GM10266 (cell line): ENCODE measurements around the gene FHIT.

ENCODE experiments used
- DNase-seq: peaks from one replicate; pipeline ENCODE4 v3.0.0; 2012; ENCODE audit errors: extremely low spot score
- TF ChIP-seq, protein P1 (sequence below): IDR thresholded peaks from 2 replicates; pipeline ENCODE4 v1.5.1; 2012; ENCODE audit warnings: mild to moderate bottlenecking, low read depth; ENCODE audit not compliant: control insufficient read depth, insufficient read depth; ENCODE audit errors: missing control alignments

FHIT gene

DNA sequence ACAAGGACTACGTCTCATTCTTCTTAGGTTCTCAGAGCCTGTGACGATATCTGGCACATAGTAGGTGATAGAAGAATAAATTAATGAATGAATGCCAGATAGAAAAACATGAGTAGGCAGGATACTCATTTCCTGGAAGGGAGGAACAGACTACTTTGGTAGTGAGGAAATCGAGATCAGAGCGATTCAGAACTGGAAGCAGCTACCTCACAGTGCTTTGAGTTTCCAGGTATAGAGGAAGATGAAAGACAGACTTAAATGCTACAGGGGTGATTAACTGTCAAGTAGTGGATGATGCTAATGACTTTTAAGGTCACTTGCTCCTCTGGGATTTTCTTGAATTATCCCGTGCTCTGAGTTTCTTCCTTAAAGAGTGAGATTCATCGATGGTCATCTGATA lies 1249.9 kb downstream of the FHIT start:
- DNase-seq: no peak
- TF ChIP-seq, protein P1, sequence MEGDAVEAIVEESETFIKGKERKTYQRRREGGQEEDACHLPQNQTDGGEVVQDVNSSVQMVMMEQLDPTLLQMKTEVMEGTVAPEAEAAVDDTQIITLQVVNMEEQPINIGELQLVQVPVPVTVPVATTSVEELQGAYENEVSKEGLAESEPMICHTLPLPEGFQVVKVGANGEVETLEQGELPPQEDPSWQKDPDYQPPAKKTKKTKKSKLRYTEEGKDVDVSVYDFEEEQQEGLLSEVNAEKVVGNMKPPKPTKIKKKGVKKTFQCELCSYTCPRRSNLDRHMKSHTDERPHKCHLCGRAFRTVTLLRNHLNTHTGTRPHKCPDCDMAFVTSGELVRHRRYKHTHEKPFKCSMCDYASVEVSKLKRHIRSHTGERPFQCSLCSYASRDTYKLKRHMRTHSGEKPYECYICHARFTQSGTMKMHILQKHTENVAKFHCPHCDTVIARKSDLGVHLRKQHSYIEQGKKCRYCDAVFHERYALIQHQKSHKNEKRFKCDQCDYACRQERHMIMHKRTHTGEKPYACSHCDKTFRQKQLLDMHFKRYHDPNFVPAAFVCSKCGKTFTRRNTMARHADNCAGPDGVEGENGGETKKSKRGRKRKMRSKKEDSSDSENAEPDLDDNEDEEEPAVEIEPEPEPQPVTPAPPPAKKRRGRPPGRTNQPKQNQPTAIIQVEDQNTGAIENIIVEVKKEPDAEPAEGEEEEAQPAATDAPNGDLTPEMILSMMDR: no peak

DNA sequence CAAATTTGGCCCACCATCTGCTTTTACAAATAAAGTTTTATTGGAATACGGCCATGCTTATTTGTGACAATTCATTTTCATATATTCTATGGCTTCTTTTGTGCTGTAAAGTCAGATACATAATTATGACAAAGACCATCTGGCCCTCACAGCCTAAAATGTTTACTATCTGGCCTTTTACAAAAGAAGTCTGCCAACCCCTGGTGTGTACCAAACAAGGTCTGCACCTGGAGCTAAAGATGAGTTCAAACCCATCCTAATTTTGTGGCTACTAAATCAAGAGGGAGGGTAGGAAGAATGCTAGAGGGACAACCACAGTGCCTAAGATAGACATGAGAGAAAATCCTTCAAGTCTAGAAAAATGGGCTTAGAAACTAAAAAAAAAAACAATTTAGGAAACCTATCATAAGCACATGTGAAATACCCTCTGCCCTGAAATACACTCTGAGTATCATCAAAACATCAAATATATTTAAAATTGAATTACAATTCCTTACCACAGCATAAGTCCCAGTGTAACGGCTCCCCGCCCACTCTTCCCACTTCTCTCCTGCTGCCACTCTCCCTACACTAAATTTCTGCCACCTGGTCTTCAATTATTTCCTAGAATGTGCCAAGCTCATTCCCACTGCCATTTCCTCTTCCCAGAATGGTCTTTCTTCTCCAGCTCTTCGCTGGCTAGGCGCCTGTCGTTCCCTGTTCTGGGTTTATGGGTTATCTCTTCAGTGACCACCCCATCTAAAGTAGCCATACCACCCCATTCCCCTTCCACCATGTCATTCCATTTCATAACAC lies 1250.7 kb downstream of the FHIT start:
- TF ChIP-seq, protein P1: no peak
- DNase-seq: no peak

GRCh38 chr3:59998058-59998457 lies 1253.2 kb downstream of the FHIT start:
- no peak for DNase-seq
- TF ChIP-seq, protein P1: no peak

DNA sequence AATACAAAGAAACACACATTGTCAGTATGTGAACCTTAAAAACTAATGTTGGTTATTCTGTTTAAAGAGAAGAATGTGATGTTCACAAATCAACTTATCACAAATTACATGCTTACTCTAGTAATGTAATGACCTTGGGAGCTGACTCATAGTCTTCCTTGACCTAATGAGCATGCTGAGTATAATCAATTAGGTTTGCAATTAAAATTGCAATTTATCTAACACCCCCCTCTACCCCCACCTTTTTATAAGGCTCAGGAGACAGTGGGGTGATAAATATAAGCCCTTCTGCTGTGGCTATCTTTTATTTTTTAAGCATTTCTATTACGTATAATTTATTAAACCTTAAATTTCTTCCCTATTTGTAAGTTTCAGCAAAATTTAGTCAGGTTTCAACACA lies 1253.7 kb downstream of the FHIT start:
- DNase-seq: no peak

DNA sequence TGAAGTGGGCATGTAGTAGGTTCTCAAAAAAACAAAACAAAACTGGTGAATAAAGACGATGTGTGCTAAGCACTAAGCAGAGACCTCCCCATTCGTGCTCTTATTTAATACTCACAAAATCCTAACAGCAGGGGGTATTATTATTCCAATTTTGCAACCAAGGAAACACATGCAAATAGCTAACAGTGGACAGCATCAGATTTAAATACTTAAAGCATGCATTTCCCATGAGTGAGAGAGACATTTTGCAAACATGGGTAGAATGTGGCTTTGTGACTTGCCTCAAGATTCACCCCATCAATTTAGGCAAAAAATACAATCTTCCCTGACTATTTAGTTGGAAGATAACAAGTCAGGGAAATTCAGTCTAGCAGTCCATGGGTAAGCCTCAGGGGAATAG lies 1255.2 kb downstream of the FHIT start:
- TF ChIP-seq, protein P1: no peak
- DNase-seq: no peak

More for the DNA sequence above, 1253.7 kb downstream of the FHIT start:
- TF ChIP-seq, protein P1: no peak

- TF ChIP-seq, protein P1: no peak
- no peak for DNase-seq
Observed at GRCh38 chr3:59995563-59995962, 1255.7 kb downstream of the FHIT start.

DNA sequence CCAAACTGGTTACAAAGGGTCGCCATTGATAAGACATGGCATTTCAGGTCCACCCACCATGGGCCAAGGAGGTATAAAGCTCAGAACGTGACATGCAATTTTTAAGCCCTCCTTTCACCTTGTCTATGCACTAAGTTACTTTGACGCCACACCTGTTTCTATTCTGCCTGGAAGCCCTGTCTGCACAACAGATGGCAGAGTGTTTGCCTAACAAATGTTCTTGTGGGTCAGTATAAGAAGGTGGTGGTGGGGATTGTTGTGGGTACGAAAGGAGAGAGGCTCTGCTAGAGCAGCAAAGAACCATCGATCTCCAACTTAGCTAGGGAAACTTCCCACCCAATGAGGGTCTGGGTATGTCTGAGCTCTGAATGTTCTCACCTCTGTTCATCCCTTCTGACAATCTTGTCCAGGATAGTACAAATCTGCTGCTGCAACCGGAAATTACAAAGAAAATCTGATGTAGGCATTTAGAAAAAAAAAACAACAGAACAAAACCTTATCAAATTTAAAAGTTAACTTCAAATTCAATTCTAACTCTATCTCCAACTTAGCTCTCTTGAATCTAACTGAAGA lies 1256.4 kb downstream of the FHIT start:
- TF ChIP-seq, protein P1: no peak
- DNase-seq: no peak
